Measurements from ENCODE around the gene UPK3BL1. TPM values are rescaled to one million over a fixed set of nuclear protein-coding genes. Genes with fewer than 3 reads are reported as not detected.
"Not testable (repeated sequence)": the region's sequence is repeated elsewhere in the genome, so short reads cannot be mapped to it uniquely, and the experiment has no call there.

The UPK3BL1 gene
- total RNA-seq: 10 to 100 TPM; 14.2 to 57.6 (median 44.9) TPM

GRCh38 chr7:102642691-102643090 is at the start of gene UPK3BL1:
TSS of gene UPK3BL1 (minus strand) at chr7:102642791. CDS start at chr7:102642741, 50 bp downstream.
- intact Hi-C loops (cut with DNase I): not testable (repeated sequence)

GRCh38 chr7:102690602-102691001 is 48.0 kb upstream of the UPK3BL1 start:
- H3K4me1 ChIP-seq; H3K36me3 ChIP-seq; H3K27me3 ChIP-seq; H3K9me3 ChIP-seq; intact Hi-C loops (cut with DNase I); H3K4me3 ChIP-seq (replicated peaks in 1 of 3); H3K27ac ChIP-seq: not testable (repeated sequence)
- peak in 1 of 2 donors; percentile 8 for DNase-seq
- 89% methylated on average over 4 of the region's 6 CpGs; no CpG with 5 or more reads in 1 of the 2 donors for WGBS, 2 donors

More at GRCh38 chr7:102642691-102643090, at the start of gene UPK3BL1:
- WGBS, 2 donors: no CpG with 5 or more reads among the region's 9 CpGs
- H3K9me3 ChIP-seq; H3K36me3 ChIP-seq; DNase-seq; H3K4me3 ChIP-seq (replicated peaks in 1 of 3); H3K27ac ChIP-seq; H3K4me1 ChIP-seq; H3K27me3 ChIP-seq: not testable (repeated sequence)

GRCh38 chr7:102689436-102690282 is 47.1 kb upstream of the UPK3BL1 start:
- H3K9me3 ChIP-seq; H3K4me3 ChIP-seq (replicated peaks in 1 of 3); H3K4me1 ChIP-seq; intact Hi-C loops (cut with DNase I); H3K36me3 ChIP-seq; H3K27me3 ChIP-seq; H3K27ac ChIP-seq: not testable (repeated sequence)
- WGBS, 2 donors: no CpG with 5 or more reads among the region's 74 CpGs
- peak in 1 of 2 donors; percentile 6 for DNase-seq

GRCh38 chr7:102688299-102689036 is 45.9 kb upstream of the UPK3BL1 start:
- H3K27ac ChIP-seq; H3K9me3 ChIP-seq; intact Hi-C loops (cut with DNase I); H3K27me3 ChIP-seq; H3K36me3 ChIP-seq; H3K4me3 ChIP-seq (replicated peaks in 1 of 3); H3K4me1 ChIP-seq; DNase-seq: not testable (repeated sequence)
- WGBS, 2 donors: no CpG with 5 or more reads among the region's 37 CpGs

- H3K4me1 ChIP-seq; H3K27ac ChIP-seq; intact Hi-C loops (cut with DNase I); H3K27me3 ChIP-seq; H3K9me3 ChIP-seq; H3K4me3 ChIP-seq (replicated peaks in 1 of 3); H3K36me3 ChIP-seq; DNase-seq: not testable (repeated sequence)
- no CpG with 5 or more reads among the region's 5 CpGs for WGBS, 2 donors
Observed at GRCh38 chr7:102682560-102682959, 40.0 kb upstream of the UPK3BL1 start.

GRCh38 chr7:102680780-102681179 is 38.2 kb upstream of the UPK3BL1 start:
- intact Hi-C loops (cut with DNase I); DNase-seq; H3K4me3 ChIP-seq (replicated peaks in 1 of 3); H3K4me1 ChIP-seq; H3K36me3 ChIP-seq; H3K27ac ChIP-seq; H3K9me3 ChIP-seq; H3K27me3 ChIP-seq: not testable (repeated sequence)
- WGBS, 2 donors: no CpG with 5 or more reads among the region's 5 CpGs

- DNase-seq; intact Hi-C loops (cut with DNase I); H3K9me3 ChIP-seq: not testable (repeated sequence)
Observed at GRCh38 chr7:102675545-102675944, 33.0 kb upstream of the UPK3BL1 start.

GRCh38 chr7:102673447-102674067 is 31.0 kb upstream of the UPK3BL1 start:
- H3K27me3 ChIP-seq; H3K4me1 ChIP-seq; H3K9me3 ChIP-seq; DNase-seq; H3K27ac ChIP-seq; intact Hi-C loops (cut with DNase I); H3K4me3 ChIP-seq (replicated peaks in 1 of 3); H3K36me3 ChIP-seq: not testable (repeated sequence)
- no CpG with 5 or more reads among the region's 9 CpGs for WGBS, 2 donors

More at GRCh38 chr7:102675545-102675944, 33.0 kb upstream of the UPK3BL1 start:
- not testable (repeated sequence) for H3K27me3 ChIP-seq; H3K4me1 ChIP-seq; H3K27ac ChIP-seq; H3K36me3 ChIP-seq; H3K4me3 ChIP-seq (replicated peaks in 1 of 3)
- WGBS, 2 donors: 100% methylated on average over 1 of the region's 2 CpGs; no CpG with 5 or more reads in 1 of the 2 donors

GRCh38 chr7:102671956-102672307 is 29.3 kb upstream of the UPK3BL1 start:
- H3K9me3 ChIP-seq; H3K4me1 ChIP-seq; H3K4me3 ChIP-seq (replicated peaks in 1 of 3); H3K36me3 ChIP-seq; intact Hi-C loops (cut with DNase I); DNase-seq; H3K27ac ChIP-seq; H3K27me3 ChIP-seq: not testable (repeated sequence)
- WGBS, 2 donors: no CpG with 5 or more reads among the region's 9 CpGs

GRCh38 chr7:102671166-102671955 is 28.8 kb upstream of the UPK3BL1 start, which contains the start of gene POLR2J2:
TSS of gene POLR2J2 (minus strand) at chr7:102671663. CDS start at chr7:102671601, 62 bp downstream.
- intact Hi-C loops (cut with DNase I); H3K4me1 ChIP-seq; H3K27me3 ChIP-seq; H3K9me3 ChIP-seq; H3K36me3 ChIP-seq; H3K27ac ChIP-seq: not testable (repeated sequence)
- peak within 1 kb of the TSS in 1 of 3 donors; percentile 6 for H3K4me3 ChIP-seq (replicated peaks in 1 of 3)
- WGBS, 2 donors: no CpG with 5 or more reads among the region's 63 CpGs
- peak in 1 of 2 donors; percentile 80 for DNase-seq

GRCh38 chr7:102667523-102667922 is 24.9 kb upstream of the UPK3BL1 start:
- H3K27me3 ChIP-seq; H3K27ac ChIP-seq; intact Hi-C loops (cut with DNase I); H3K9me3 ChIP-seq; H3K4me3 ChIP-seq (replicated peaks in 1 of 3); H3K36me3 ChIP-seq; DNase-seq; H3K4me1 ChIP-seq: not testable (repeated sequence)
- no CpG with 5 or more reads among the region's 14 CpGs for WGBS, 2 donors

GRCh38 chr7:102666850-102667249 is 24.3 kb upstream of the UPK3BL1 start:
- H3K27me3 ChIP-seq; H3K36me3 ChIP-seq; H3K27ac ChIP-seq; H3K4me1 ChIP-seq; DNase-seq; H3K4me3 ChIP-seq (replicated peaks in 1 of 3); intact Hi-C loops (cut with DNase I); H3K9me3 ChIP-seq: not testable (repeated sequence)
- WGBS, 2 donors: no CpG with 5 or more reads among the region's 16 CpGs

All from thyroid gland (tissue), 4 donors.